Endothelial cell of hepatic sinusoid (primary cell): ENCODE data around the gene PRLR.

Experiments used
- in situ Hi-C: cut with HindIII; loops from 2 replicates; pipeline ENCODE4 v1.10.0; 2017; ENCODE audit warnings: low sequenced_read_pairs

The PRLR gene

DNA sequence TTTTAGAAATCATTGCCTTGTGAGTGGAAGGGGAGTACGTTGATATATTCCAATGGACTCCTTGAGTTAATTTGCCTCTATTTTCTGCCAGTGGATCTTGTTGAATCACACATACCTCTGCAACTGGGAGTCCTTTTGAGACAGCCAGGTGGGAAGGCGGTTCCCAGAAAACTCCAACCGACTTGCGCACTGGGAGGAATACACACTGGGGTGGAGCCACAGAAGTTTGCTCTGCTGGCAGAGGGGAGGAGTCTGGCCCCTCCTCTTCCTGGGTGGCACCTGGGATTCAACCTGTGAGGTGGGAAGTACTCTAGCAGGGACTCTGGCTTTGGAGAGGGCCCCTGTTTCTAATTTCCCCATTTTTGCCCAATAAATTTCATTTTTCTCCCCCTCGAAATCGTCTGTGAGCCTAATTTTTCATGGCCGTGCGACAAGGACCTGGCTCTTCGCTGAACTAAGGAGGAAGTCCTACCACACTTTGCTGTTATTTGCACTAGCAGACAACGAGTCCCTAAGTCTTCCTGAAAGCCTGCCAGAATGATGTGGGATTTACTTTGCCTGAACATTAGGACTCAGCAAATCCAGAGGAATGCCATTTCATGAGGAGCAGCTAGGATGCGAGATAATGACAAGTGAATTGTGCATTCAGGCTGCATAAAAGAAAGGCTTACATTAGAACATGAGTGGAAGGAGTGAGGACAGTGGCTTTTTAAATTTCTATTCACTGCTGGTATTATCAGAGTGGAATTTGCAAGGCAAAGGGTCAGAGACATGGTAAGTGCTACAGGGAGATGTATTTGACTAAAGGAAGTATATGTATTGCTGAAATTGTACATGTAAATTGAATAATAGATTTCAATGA, 67.2 kb downstream of the PRLR start:
- in situ Hi-C loops: no loop called here

- in situ Hi-C loops: no loop called here
Observed at GRCh38 chr5:35161652-35162273, 68.5 kb downstream of the PRLR start.

- in situ Hi-C loops: no loop called here
Observed at GRCh38 chr5:35160486-35161116, 69.7 kb downstream of the PRLR start.

GRCh38 chr5:35159370-35159742, 70.9 kb downstream of the PRLR start:
- in situ Hi-C loops: no loop called here

DNA sequence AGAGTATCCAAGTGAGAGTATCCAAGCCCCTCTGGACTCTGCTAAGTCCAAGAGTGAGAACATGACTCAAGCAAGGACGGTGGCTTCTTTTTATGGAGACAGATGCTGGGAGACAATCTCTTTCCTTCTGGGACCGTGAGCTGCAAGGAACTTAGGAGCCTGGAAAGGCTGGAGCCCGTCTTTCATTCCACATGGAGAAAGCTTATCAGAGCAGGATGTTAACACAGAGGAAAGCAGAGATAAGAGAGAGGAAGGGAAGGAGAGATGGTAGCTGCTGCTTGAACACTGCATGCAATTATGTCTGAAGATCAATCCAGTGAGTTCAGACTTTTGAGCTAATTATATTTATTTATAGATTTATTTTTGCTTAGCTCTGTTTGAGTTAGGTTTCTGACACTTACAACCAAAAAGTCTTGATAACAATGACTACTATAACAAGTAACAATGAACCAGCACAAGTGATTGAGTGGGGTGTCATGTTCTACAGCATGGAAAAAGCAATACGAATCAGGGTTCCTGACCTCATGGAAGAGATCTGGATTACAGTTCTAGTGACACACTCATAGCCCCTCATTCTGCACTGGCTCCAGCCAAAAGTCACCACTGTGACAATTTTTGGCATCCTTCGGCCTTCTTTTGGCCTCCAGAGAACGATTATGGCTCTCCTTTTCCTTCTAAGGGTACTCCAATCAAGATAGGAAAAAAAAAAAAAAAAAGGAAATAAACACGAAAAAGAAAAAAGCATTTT, 71.5 kb downstream of the PRLR start:
- in situ Hi-C loops: no loop called here

- in situ Hi-C loops: no loop called here
Observed at GRCh38 chr5:35158204-35158603, 72.1 kb downstream of the PRLR start.

DNA sequence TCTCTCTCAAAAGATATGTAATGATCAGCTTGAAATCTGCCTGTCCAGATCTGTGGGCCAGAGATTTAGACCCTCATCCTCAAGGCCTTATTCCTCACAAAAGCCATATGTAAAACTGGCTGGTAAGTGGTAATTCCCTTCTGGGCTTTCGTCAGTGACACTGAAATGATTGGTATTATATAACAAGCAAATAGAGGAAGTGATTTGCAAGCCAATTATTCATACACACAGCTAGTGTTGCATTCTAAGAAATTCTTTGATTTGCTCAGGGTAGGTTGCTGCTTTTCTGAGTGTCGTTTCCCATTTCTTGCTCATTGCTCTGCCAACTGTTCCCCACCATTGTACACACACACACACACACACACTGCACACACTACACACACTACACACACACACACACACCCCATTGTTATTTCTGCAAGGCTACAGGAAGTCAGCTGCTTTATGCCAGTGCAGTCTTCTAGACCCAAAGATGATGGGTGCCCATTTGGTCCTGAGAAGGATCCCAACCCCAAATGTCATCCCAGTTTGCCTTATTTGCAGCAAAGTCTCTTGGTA, 76.8 kb downstream of the PRLR start:
- in situ Hi-C loops: no loop called here

DNA sequence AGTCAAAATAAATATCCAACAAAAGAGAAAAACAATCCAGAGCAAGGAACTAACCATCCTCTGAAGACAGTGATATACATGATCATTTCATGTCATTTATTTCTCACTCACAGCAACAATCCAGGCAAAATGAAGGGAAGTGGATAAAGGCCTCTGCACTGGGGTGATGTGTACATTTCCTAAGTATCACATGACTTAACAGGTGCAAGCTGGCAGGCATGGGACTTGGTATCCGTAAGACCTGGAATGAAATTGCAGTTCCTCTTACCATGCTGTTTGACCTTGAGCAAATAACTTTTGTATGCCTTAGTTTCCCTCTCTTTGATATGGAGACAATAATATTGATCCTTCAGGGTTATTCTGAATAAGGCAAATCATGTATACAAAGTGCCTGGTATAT, 77.6 kb downstream of the PRLR start:
- in situ Hi-C loops: no loop called here

DNA sequence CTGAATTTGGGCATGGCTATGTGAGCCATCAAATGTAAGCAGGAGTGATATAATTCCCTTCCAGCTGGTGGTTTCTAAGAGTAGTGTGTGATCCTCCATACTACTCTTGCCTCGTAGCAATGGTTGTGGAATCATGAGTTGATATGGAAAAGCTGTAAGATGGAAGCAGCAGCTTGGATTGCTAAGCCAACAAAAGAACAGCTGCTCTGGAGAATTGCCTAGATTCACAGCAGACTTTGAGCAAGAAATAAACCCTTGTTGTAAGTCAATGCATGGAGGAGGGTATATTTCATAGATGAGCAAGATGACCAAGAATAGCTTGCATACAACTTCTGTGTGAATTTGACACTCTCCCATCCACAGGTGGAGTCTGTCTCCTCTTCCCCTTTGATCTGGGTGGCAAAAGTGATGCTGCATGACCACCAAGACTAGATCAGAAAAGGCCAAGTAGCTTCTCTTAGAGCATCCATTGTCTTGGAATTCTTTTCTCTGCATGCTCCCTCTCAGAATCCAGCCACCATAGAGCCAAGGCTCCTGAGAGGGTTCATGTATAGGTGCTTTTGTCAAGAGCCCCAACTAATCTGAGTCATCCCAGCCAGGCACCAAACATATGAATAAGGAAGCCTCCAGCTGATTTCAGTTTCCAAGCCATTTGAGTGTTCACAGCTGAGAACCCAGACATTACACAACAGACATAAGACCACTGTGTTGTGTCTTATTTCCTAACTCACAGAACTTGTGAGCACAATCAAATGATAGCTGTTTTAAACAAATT, 79.0 kb downstream of the PRLR start:
- in situ Hi-C loops: no loop called here

DNA sequence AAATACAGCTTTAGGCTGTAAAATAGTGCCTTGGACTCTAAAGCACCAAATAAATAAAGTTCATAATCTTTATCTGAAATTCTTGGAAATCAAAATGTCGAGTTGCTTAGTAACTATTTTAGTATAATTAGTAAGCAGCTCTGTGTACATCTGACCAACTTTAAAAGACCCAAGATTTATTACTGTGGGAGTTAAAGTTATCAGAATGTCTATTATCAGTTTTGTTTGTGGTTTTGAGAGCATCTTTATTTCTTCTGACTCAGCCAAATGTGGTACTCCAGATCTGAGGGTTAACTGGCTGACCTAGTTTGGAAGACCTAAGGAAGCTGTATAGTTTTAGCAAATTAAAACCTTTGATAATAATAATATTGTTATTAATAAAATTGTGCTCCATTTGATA, 81.2 kb downstream of the PRLR start:
- in situ Hi-C loops: no loop called here

GRCh38 chr5:35146406-35146805, 83.9 kb downstream of the PRLR start:
- in situ Hi-C loops: no loop called here

- in situ Hi-C loops: no loop called here
Observed at GRCh38 chr5:35145691-35146317, 84.5 kb downstream of the PRLR start.

DNA sequence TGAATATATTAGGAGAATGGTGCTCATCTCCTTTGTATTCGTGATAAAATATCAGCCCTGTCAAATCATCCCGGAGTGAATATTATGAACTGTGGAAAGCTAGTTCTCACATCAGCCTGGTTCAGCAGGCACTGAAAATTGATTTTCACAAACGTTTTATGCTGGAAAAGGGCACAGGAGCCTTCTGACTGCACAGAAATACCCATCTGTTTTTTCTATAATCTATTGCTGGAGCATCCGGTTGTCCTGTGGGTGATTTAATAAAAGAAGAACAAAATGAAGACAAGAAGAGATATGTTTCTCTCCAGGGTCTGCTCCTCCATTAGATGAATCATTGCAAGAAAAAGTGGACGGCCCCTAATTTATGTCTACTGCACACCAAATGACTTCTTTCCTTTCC, 85.3 kb downstream of the PRLR start:
- in situ Hi-C loops: no loop called here

DNA sequence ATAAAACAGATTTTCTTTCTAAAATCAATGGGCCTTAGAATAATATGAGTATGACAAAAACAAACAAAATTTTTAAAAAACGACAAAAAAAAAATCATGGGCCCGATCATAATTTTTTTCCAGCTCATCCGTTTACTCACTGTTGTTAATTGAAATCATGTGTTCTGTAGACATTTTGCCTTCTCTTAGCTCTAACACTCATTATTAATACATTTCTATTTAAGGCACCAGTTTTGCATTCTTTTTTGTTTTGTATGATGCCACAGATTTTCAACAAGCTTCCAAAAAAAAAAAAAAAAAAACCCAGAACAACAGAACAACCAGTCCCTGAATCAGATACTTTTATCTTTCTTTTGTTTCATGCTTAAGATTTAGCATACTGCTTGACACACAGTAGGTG, 86.4 kb downstream of the PRLR start:
- in situ Hi-C loops: no loop called here

DNA sequence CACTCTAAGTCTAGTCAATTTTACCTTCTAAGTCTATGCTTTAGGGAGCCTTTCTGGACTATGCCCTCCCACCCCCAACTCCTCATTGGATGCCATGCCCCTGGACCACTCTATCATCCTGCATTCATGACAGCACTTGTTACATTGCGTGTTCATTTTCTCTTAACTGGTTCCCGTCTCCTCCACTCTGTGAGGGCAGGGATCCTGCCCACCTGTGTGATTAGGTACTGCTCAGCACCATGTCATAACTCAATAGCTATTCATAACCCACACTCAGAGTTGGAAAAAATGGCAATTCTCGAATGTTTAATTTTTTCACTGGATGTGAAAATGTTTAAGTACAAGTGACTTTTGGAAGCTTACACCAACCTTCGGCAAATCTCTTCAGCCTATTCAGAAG, 88.5 kb downstream of the PRLR start:
- in situ Hi-C loops: no loop called here

DNA sequence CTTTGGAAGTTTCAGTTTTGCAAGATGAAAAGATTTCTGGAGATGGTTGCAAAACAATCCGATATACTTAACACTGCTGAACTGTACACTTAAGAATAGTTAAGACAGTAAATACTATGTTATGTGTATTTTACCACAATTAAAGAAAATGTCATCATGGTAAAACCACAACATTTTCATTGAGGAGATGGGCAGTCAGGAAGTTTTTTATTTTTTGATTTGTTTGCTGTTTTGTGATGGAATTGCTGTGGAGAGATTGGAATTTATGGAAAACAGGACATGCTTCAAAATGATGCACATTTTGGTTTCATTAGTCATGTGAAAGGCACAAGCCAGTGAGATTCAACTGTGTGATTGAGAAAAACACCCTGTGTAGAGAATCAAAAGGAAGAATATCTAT, 92.1 kb downstream of the PRLR start:
- in situ Hi-C loops: no loop called here

- in situ Hi-C loops: no loop called here
Observed at GRCh38 chr5:35136386-35136785, 93.9 kb downstream of the PRLR start.

DNA sequence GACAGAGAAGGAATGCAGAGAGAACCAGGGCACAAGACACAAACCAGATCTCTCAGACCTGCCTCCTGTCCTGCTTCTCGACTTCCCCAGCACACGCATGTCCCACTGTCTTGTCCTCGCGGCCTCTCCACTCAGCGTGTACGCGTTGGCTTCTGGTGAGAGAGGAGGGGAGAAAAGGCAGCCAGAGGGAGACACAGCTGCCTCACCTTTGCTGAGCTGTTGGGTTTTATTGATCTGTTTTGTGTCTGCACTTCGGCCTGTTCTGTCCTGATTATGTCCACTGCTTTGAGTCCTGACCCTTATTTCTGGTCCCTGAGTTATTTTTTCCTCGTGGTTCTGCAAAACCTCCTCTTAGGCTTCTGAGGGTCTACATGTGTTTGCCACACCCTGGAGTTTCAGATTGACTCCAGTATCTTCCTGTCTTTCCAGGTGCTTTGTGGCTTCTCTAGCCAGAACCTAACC, 95.0 kb downstream of the PRLR start:
- in situ Hi-C loops: no loop called here

- in situ Hi-C loops: no loop called here
Observed at GRCh38 chr5:35134278-35135030, 95.8 kb downstream of the PRLR start.
